ENCODE measurements around the gene C6orf141.
A peak's percentile ranks its signal among the peaks of the same experiment; 100 is the strongest.

C6orf141 gene

DNA sequence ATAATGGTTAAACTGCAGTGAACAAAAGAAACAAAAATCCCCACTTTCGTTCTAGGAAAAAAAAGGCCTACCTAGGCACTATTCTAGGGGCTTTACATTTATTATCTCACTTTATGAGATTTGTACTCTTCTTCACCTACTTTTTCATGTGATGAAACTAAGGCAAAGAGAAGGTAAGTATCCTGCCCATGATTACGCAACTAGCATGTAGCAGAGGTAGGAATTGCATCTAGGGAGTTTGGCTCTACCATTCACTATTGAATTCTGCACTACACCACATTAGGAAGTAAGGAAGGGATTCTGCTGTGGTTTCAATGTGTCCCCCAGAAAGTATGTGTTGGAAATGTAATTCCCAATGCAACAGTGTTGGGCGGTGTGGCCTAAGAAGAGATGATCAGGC is 11.4 kb upstream of the C6orf141 start:
- DNase-seq = no peak

DNA sequence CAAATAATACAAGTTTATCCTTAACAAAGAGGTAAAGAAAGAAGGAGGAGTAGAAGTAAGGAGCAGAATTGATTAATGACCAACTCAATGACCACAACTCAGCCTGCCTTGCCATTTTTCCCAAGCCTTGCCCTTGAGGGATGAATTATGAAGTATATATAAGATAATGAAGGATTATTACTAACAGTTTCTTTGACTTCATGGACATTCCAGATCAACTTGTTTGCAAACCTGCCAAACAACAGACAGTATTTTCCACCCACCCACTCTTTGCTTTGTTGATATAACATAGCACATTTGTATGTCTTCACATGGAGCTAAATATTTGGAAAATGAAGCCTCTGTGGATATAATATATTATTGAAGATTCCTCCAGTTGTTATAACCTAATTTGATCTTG is 9.9 kb upstream of the C6orf141 start:
- DNase-seq = no peak

DNA sequence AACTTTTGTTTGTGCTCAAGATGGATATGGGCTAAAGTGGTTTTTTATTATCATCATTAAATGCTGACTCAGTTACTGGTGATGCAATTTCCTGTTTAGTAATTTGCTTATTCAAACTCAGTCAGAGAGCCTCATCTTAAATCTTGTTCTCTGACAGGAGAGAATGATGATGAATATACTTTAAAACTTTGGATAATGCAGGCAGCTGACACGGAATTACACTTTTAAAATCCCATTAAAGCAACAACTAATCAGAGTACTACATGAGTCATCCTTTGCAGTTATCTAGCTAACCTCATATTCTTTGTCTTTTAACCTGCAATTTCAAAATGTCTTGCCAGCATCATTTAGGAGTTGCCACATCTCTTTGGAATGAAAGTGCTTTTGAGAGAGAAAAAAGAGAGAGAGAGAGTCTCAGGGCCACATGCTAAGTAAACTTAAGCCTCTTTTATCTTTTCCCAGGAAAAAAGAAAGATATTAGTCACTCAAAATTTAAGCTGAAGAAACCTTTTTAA is 9.2 kb upstream of the C6orf141 start:
- DNase-seq = no peak

DNA sequence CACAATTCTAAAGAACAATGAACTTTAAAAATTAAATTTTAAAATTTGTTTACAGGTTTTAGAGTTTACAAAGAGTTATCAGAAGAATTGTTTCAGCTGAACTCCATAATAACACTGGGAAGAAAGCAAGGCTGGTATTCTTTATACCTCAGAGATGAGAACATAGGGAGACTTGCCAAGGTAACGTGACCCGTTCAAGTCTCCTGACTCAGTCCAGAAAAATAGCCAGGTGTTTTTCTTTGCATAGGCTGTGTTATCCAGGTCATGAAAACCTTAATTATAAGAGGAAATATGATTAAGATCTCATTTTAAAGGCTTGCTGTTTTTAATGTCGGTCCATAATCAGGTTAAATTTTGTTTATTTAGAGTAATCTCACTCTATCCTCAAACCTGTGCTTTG is 8.5 kb upstream of the C6orf141 start:
- no peak for DNase-seq

GRCh38 chr6:49543087-49543858 is 7.2 kb upstream of the C6orf141 start:
- DNase-seq = no peak

DNA sequence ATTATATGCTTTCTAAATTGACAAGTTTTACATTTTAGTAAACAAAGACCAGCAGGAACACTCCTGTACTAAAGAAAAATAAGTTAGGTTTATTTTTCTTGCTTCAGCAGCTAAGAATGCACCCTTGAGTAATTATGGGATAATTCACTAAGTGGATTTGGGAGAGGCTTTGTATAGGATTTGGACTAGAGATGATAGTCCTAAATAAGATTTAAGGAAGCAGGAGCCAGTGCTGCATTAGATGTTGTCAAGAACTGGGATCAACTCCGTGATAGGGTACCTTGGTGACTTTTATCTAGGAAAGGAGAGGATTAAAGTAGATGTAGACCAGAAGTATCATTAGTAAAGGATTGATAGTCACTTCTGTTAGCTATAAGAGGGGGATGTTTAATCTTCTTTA is 4.1 kb upstream of the C6orf141 start:
- DNase-seq = no peak

- no peak for DNase-seq
Observed at GRCh38 chr6:49548613-49549304, 1.7 kb upstream of the C6orf141 start.

DNA sequence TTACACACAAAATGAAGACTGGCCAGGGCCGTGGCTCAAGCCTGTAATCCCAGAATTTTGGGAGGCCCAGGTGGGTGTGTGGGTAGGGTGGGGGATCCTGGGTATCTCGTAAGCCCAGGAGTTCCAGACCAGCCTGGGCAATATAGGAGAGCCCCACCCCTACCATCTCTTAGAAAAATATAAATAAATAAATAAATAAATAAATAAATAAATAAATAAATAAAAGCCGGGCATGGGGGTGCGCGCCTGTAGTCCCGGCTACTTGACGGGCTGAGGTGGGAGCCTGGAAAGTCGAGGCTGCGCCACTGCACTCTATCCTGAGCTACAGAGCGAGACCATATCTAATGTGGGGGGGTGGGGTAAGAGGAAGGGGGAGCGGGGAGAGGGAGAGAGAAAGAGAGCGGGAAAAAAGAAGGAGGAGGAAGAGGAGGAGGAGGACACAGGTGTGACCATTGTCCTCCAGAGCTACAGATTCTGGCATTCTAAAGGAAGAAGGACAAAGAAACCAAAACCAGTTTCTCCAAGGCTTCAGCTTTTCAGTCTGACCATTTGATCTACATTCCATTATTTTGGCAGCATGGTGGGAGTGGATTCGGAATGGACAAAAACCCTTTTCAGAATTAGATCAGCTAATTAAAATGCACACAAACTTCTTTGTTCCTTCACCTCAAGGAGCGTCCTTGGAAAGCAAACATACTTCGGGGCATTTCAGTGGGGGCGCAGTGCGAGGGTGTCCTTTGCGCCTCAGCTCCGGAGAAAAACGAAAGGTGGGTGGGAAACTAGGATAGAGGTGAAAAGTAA is 577 bp upstream of the C6orf141 start:
- no peak for DNase-seq

DNA sequence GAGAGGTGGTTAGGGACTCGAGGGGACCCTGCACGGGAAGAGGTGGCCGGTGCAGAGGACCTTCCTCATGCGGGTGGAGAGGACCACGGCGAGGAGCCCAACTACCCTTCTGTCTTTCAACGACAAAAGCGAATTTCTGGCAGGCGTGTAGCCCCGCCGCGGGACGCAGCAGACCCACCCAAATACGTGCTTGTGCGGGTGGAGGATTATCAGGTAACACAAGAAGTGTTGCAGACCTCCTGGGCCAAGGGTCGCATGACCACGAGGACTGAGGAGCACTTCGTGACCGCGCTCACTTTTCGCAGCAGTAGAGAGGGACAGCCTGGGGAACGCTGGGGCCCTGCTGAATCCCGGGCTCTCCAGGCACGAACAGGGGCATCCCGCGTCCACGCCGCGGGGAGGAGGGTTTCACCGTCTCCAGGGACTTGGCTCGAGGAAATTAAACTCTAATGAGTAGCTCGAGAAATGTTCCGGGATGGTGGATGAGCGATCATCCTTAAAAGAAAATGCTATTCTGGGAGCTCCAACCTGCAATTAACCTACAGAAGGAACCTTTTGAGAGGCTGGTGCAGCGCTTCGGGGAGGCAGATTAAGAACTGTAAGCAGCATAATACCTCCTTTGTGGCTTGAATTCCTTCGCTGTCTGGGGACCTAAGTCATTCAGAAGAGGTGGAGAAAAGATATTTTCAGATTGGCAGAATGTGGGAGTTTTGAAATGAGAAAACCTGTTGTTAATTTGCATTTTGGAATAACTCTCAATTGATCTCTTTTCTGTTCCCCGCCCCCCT is 804 bp downstream of the C6orf141 start:
- DNase-seq = peak in 2 of 51 donors; percentile 1 to 43

DNA sequence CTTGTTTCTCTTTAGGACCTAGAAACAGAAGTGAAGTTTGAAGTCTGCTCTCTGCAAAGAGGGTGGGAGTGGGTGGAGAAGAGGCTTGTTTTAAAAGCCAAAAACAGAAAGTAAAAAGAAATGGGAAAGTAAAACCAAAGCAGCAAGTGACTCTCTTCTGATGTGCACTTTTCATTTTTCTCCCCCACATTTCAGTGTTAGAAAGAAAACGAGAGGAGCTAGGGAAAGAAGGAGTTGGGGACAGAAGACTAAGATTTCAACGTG is 1.3 kb downstream of the C6orf141 start:
- no peak for DNase-seq

- DNase-seq = no peak
Observed at GRCh38 chr6:49552596-49552995, 2.1 kb downstream of the C6orf141 start.

- peak in 1 of 51 donors; percentile 12 for DNase-seq
Observed at GRCh38 chr6:49553384-49553783, 2.9 kb downstream of the C6orf141 start.

DNA sequence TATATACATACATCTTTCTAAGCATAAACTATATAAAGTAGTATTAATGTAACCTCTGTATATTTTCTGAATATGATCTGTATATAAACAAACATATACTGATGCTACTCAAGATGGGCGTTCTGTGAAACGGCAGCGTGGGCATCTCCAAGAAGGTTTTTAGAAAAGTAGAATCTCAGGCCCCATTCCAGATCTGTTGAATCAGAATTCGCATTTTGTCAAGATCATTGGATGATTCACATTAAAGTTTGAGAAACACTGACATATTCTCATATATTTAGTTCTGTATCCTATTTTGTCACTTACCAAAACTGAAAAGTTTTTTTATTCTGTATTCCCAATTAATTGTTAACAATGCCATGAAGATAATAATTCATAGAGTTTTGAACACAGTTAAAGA is 5.5 kb downstream of the C6orf141 start:
- DNase-seq = no peak

DNA sequence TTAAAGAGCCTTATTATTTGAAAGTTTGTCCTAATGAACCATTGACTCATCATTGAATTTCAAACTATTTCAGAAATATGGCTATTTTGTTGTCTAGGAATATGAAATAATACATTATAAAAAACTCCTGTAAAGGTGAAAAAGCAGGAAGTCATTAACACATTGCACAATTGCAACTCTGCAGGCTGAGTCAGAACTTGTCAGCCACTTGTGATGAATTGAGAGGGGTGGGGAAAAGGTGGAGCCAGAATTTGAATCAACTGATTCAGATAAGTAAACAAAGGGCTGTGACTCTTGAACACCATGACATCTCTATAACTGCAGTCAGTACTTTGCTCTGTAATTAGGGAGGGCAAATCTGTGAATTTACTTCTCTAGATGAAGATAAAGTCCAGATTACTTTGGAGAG is 6.0 kb downstream of the C6orf141 start:
- no peak for DNase-seq

GRCh38 chr6:49557177-49557576 is 6.7 kb downstream of the C6orf141 start:
- DNase-seq = no peak

- no peak for DNase-seq
Observed at GRCh38 chr6:49558238-49558637, 7.8 kb downstream of the C6orf141 start.

DNA sequence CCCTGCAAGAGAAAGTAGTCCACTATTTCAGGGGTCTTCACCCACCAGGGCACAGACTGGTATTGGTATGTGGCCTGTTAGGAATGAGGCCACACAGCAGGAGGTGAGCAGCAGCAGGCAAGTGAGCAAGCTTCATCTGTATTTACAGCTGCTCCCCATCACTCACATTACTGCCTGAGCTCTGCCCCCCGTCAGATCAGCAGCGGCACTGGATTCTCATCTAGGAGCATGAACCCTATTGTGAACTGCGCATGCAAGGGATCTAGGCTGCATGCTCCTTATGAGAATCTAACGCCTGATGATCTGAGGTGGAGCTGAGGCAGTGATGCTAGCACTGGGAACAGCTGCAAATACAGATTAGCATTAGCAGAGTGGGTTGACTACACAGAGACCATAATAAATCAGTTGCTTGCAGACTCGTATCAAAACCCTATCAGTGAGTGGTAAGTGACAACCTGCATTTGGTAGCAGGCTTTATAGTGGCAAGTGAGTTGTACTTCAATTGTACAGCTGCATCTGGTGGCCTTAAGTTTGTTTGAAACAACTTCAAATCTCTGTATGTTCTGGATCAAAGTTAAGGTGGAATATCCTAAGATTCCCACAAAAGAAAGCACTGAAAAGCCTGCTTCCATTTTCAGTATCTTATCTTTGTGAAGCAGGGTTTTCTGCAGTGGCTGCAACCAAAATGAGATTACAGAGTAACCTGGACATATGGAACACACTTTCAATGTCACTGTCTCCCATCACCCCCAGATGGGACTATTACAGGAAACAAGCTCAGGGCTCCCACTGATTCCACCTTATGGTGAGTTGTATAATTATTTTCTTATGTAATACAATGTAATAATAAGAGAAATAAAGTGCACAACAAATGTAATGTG is 12.8 kb downstream of the C6orf141 start:
- DNase-seq = no peak

DNA sequence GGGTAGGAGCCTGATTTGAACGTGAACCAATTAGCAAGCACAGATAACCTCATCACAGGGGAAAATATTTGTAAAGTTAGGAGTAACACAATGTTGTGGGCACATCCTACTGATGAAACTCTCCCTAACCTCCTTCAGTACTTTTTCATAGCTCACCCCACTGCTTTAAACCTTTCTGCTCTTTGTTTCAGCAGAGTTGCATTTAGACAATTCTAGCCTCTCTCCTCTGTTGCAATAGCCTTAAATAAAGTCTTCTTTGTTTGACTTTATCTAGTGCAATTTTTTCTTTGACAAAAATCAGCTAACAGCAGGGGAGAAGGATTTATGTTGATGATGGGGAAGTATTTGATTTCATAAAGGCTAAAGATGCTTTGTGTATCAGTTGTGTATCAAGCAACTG is 14.1 kb downstream of the C6orf141 start:
- DNase-seq = no peak

DNA sequence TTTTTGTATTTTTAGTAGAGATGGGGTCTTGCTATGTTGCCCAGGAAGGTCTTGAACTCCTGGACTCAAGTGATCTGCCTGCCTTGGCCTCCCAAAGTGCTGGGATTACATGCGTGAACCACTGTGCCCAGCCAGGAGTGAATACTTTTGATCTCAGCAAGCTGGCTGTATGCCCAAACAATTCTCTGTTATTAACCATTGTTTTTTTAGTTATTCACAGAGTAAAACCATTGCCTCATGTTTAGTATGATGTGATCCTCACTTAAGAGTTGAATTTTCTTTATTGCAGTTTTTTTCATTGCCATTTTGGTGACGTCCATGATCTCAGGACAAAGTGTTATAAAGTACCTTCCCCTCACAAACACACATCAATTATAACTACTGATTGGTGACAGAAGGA is 14.8 kb downstream of the C6orf141 start:
- no peak for DNase-seq

- no peak for DNase-seq
Observed at GRCh38 chr6:49565855-49566254, 15.4 kb downstream of the C6orf141 start.

Measured in hypothalamus (tissue), 51 donors.